Naive thymus-derived CD4-positive, alpha-beta T cell (primary cell): ENCODE results near the gene GON7. TPM values are rescaled to one million over a fixed set of nuclear protein-coding genes. Genes with fewer than 3 reads are reported as not detected.

ENCODE experiments used
- ATAC-seq: fragments of 150-1000 bp; cut with Tn5 transposase; 2 replicates; pipeline ENCODE4 v1.10.0; 2021; ENCODE audit warnings: mild to moderate bottlenecking, moderate library complexity
- CTCF ChIA-PET: fragments of 350-600 bp; sonication (Branson Sonifier 250); formaldehyde crosslinking; loops from one replicate; lab custom pipeline; 2021; ENCODE audit warnings: antibody characterized with exemption; lab: Charles Lee
- POLR2A ChIA-PET: fragments of 350-600 bp; sonication (Branson Sonifier 250); formaldehyde crosslinking; loops from one replicate; lab custom pipeline; 2021; ENCODE audit warnings: antibody characterized with exemption, inconsistent platforms; lab: Charles Lee
- DNase-seq, 9 donors: peaks; one replicate each; pipeline versions ENCODE4 v3.0.0 to v3.0.0-alpha.2; 2020 to 2022; ENCODE audit warnings: mixed read lengths in 1 of 9
- H3K27ac ChIP-seq: one replicate; pipeline ENCODE4 v1.7.0; 2013; ENCODE audit warnings: mild to moderate bottlenecking, low read depth, low read length, moderate library complexity
- H3K27me3 ChIP-seq, 2 donors: one replicate each; pipeline ENCODE4 v1.7.0; 2013; ENCODE audit warnings: low read length in 2 of 2, mild to moderate bottlenecking in 2 of 2, moderate library complexity in 2 of 2; ENCODE audit not compliant: control insufficient read depth in 2 of 2, insufficient read depth in 2 of 2
- H3K36me3 ChIP-seq, 3 experiments: 1 replicate in 2 of 3; 2 replicates in 1 of 3; pipeline ENCODE4 v1.7.0; 2013; ENCODE audit warnings: low read length in 3 of 3, mild to moderate bottlenecking in 3 of 3, moderate library complexity in 1 of 3; ENCODE audit not compliant: insufficient read depth in 3 of 3, control insufficient read depth in 2 of 3
- H3K4me1 ChIP-seq, 2 donors: one replicate each; pipeline ENCODE4 v1.7.0; 2013; ENCODE audit warnings: low read length in 2 of 2, mild to moderate bottlenecking in 2 of 2, moderate library complexity in 1 of 2; ENCODE audit not compliant: control insufficient read depth in 2 of 2, insufficient read depth in 2 of 2
- H3K4me3 ChIP-seq: 2 replicates; pipeline ENCODE4 v1.7.0; 2013; ENCODE audit warnings: mild to moderate bottlenecking, low read length
- H3K9me3 ChIP-seq, 3 experiments: 1 replicate in 2 of 3; 2 replicates in 1 of 3; pipeline ENCODE4 v1.7.0; 2013; ENCODE audit warnings: low read length in 3 of 3; ENCODE audit not compliant: control insufficient read depth in 2 of 3
- H3K27ac Mint-ChIP-seq, 9 donors: one replicate each; pipeline ENCODE4 v1.8.0; 2020 to 2022; ENCODE audit warnings: mixed read lengths in 9 of 9, mild to moderate bottlenecking in 8 of 9, moderate library complexity in 5 of 9, inconsistent platforms in 2 of 9
- H3K27me3 Mint-ChIP-seq, 5 donors: one replicate each; pipeline ENCODE4 v1.8.0; 2021 to 2022; ENCODE audit warnings: mixed read lengths in 5 of 5, mild to moderate bottlenecking in 1 of 5
- H3K36me3 Mint-ChIP-seq, 5 donors: one replicate each; pipeline ENCODE4 v1.8.0; 2020 to 2022; ENCODE audit warnings: mixed read lengths in 5 of 5, mild to moderate bottlenecking in 3 of 5, inconsistent platforms in 1 of 5
- H3K4me1 Mint-ChIP-seq, 7 donors: one replicate each; pipeline ENCODE4 v1.8.0; 2020 to 2022; ENCODE audit warnings: mixed read lengths in 7 of 7, mild to moderate bottlenecking in 3 of 7, inconsistent platforms in 1 of 7
- H3K4me3 Mint-ChIP-seq, 10 donors: one replicate each; pipeline ENCODE4 v1.8.0; 2020 to 2022; ENCODE audit warnings: mild to moderate bottlenecking in 10 of 10, mixed read lengths in 10 of 10, moderate library complexity in 6 of 10, inconsistent platforms in 2 of 10
- H3K9me3 Mint-ChIP-seq, 11 donors: one replicate each; pipeline ENCODE4 v1.8.0; 2020 to 2022; ENCODE audit warnings: mixed read lengths in 11 of 11, mild to moderate bottlenecking in 4 of 11, inconsistent platforms in 1 of 11, moderate library complexity in 1 of 11
- intact Hi-C, 2 donors: fragments of 100-400 bp; cut with micrococcal nuclease; formaldehyde crosslinking; loops; one replicate each; pipeline ENCODE4 v1.15.1; 2023
- polyA plus RNA-seq, 2 donors: library from polyadenylated mRNA; unstranded; fragments of 300-500 nt; fragmentation: Illumina TruSeq; gene quantifications; one replicate each; pipeline ENCODE4 v1.2.3, GENCODE V29; 2021
- total RNA-seq, 6 experiments: library from RNA in 5 of 6; stranded (reverse) in 5 of 6; gene quantifications; 1 replicate in 5 of 6; 2 replicates in 1 of 6; pipeline ENCODE4 v1.2.3 and lab custom pipeline; 2021 to 2026

The GON7 gene
- total and polyA plus RNA-seq, 7 experiments from 2014 or later = 3.5 to 19.2 (median 11.2) TPM

- H3K36me3 Mint-ChIP-seq = peaks cover 4 to 16% (median 10%) of the 10 kb centered on the region in 5 donors
- CTCF ChIA-PET = no interaction called here
- Histone ChIP-seq H3K36me3 (peaks cover 0 to 12% (median 0%) of the 10 kb centered on the region in 3 experiments), H3K27ac (peak overlapping the region; percentile 17), H3K27me3 (no peaks in the 10 kb centered on the region), H3K4me1 (peaks cover 9 to 23% of the 10 kb centered on the region in 2 donors), H3K9me3 (no peaks in the 10 kb centered on the region), H3K4me3 (no peak overlapping the region)
- peak overlapping the region; percentile 46 to 98 (median 66) for H3K4me3 Mint-ChIP-seq
- DNase-seq = no peak
- POLR2A ChIA-PET = interaction anchor here (0.6 to 6.2 kb wide), 4 partner anchors 9 to 1261 kb away, joined by 3 to 69 read pairs (median 4); partner anchors contain the start of genes GON7 and UBR7
- peak overlapping the region; percentile 42 to 97 (median 84) for H3K27ac Mint-ChIP-seq
- intact Hi-C loops = loop anchor here in 1 of 2 donors (10.0 kb wide), 2 partner anchors 1062 to 1968 kb away; partner anchors contain the start of genes CPSF2, DICER1 and NDUFB1
- H3K4me1 Mint-ChIP-seq = peaks cover 27 to 63% (median 46%) of the 10 kb centered on the region in 7 donors
- no peaks in the 10 kb centered on the region for H3K9me3 Mint-ChIP-seq
- no peak for ATAC-seq
- H3K27me3 Mint-ChIP-seq = no peaks in the 10 kb centered on the region
These were observed 20.4 kb downstream of the GON7 start for GRCh38 chr14:93186466-93186865.

GRCh38 chr14:93185349-93185720 lies 21.5 kb downstream of the GON7 start:
- intact Hi-C loops = loop anchor here (1.0 to 10.0 kb wide), 8 partner anchors 22 to 1969 kb away; partner anchors contain the start of genes GOLGA5 (in 2 of the 2), BTBD7 (in 1 of the 2), CPSF2 (in 1 of the 2) and DICER1 (in 1 of the 2)
- Histone ChIP-seq H3K4me1 (peaks cover 9 to 23% of the 10 kb centered on the region in 2 donors), H3K36me3 (peaks cover 0 to 12% (median 0%) of the 10 kb centered on the region in 3 experiments), H3K9me3 (no peaks in the 10 kb centered on the region), H3K27me3 (no peaks in the 10 kb centered on the region), H3K4me3 (peak overlapping the region; percentile 94), H3K27ac (peak overlapping the region; percentile 95)
- Mint-ChIP-seq H3K4me3 (peak overlapping the region; percentile 90 to 98 (median 96)), H3K9me3 (no peaks in the 10 kb centered on the region), H3K27me3 (no peaks in the 10 kb centered on the region), H3K4me1 (peaks cover 26 to 63% (median 46%) of the 10 kb centered on the region in 7 donors), H3K27ac (peak overlapping the region; percentile 91 to 98 (median 96)), H3K36me3 (peaks cover 4 to 16% (median 10%) of the 10 kb centered on the region in 5 donors)
- DNase-seq (no peak), ATAC-seq (no peak)
- POLR2A ChIA-PET = interaction anchor here (0.6 to 6.2 kb wide), 12 partner anchors 11 to 1146 kb away, joined by 3 to 69 read pairs (median 4); partner anchors contain the start of genes DDX24, GON7, IFI27L1 and ITPK1
- CTCF ChIA-PET = interaction anchor here (0.9 to 3.2 kb wide), 6 partner anchors 21 to 83 kb away, joined by 3 to 16 read pairs (median 4); partner anchors contain the start of genes GON7, ITPK1 and UBR7

- Histone ChIP-seq H3K9me3 (no peaks in the 10 kb centered on the region), H3K27me3 (no peaks in the 10 kb centered on the region), H3K4me1 (peaks cover 9 to 23% of the 10 kb centered on the region in 2 donors), H3K36me3 (peaks cover 0 to 12% (median 0%) of the 10 kb centered on the region in 3 experiments), H3K27ac (peak within 1 kb of the TSS; percentile 96), H3K4me3 (peak within 1 kb of the TSS; percentile 95)
- Mint-ChIP-seq H3K27ac (peak within 1 kb of the TSS; percentile 91 to 98 (median 96)), H3K36me3 (peaks cover 4 to 16% (median 10%) of the 10 kb centered on the region in 5 donors), H3K27me3 (no peaks in the 10 kb centered on the region), H3K9me3 (no peaks in the 10 kb centered on the region), H3K4me3 (peak within 1 kb of the TSS; percentile 90 to 98 (median 96)), H3K4me1 (peaks cover 24 to 60% (median 42%) of the 10 kb centered on the region in 7 donors)
- CTCF ChIA-PET = interaction anchor here (0.9 to 3.2 kb wide), 7 partner anchors 22 to 83 kb away, joined by 3 to 16 read pairs (median 4); partner anchors contain the start of genes GON7, ITPK1 and UBR7
- peak; percentile 78 to 91 (median 89) for DNase-seq
- POLR2A ChIA-PET = interaction anchor here (0.6 to 6.2 kb wide), 14 partner anchors 11 to 1145 kb away, joined by 3 to 69 read pairs (median 4); partner anchors contain the start of genes DDX24, GON7, IFI27L1 and ITPK1
- intact Hi-C loops = loop anchor here (1.0 to 10.0 kb wide), 9 partner anchors 23 to 1970 kb away; partner anchors contain the start of genes BTBD7 (in 2 of the 2), GOLGA5 (in 2 of the 2), GON7 (in 2 of the 2) and UBR7 (in 2 of the 2)
- peak; percentile 90 for ATAC-seq
These were observed 22.2 kb downstream of the GON7 start, which contains the start of the genes LYSET and MOAP1 for GRCh38 chr14:93184391-93185348. LYSET (plus strand) TSS chr14:93185317; CDS start chr14:93185406, 89 bp downstream. MOAP1 (minus strand) TSS chr14:93184897; CDS start chr14:93184242, 655 bp downstream.

GRCh38 chr14:93183596-93184317 lies 23.1 kb downstream of the GON7 start:
- Histone ChIP-seq H3K4me3 (peak overlapping the region; percentile 95), H3K27me3 (no peaks in the 10 kb centered on the region), H3K36me3 (peaks cover 0 to 12% (median 0%) of the 10 kb centered on the region in 3 experiments), H3K4me1 (peaks cover 9 to 23% of the 10 kb centered on the region in 2 donors), H3K9me3 (no peaks in the 10 kb centered on the region), H3K27ac (peak overlapping the region; percentile 96)
- Mint-ChIP-seq H3K4me3 (peak overlapping the region; percentile 84 to 98 (median 89)), H3K27me3 (no peaks in the 10 kb centered on the region), H3K4me1 (peaks cover 25 to 54% (median 38%) of the 10 kb centered on the region in 7 donors), H3K9me3 (no peaks in the 10 kb centered on the region), H3K36me3 (peaks cover 4 to 16% (median 10%) of the 10 kb centered on the region in 5 donors), H3K27ac (peak overlapping the region; percentile 84 to 97 (median 93))
- ATAC-seq (no peak), DNase-seq (no peak)
- ChIA-PET CTCF (interaction anchor here (0.6 to 3.2 kb wide), 6 partner anchors 21 to 227 kb away, joined by 3 to 16 read pairs (median 4); partner anchors contain the start of gene ITPK1), POLR2A (interaction anchor here (1.0 to 6.2 kb wide), 6 partner anchors 24 to 897 kb away, joined by 3 to 69 read pairs (median 6); partner anchors contain the start of genes DDX24, GON7, IFI27L1 and ITPK1)
- intact Hi-C loops = loop anchor here (1.0 to 10.0 kb wide), 8 partner anchors 24 to 1971 kb away; partner anchors contain the start of genes GOLGA5 (in 2 of the 2), BTBD7 (in 1 of the 2), CPSF2 (in 1 of the 2) and DICER1 (in 1 of the 2)

GRCh38 chr14:93175492-93175891 lies 31.4 kb downstream of the GON7 start:
- Mint-ChIP-seq H3K4me3 (no peak overlapping the region), H3K27me3 (no peaks in the 10 kb centered on the region), H3K4me1 (peaks cover 0 to 4% (median 0%) of the 10 kb centered on the region in 7 donors), H3K27ac (no peak overlapping the region), H3K36me3 (no peaks in the 10 kb centered on the region), H3K9me3 (no peaks in the 10 kb centered on the region)
- CTCF ChIA-PET = interaction anchor here (0.6 to 1.3 kb wide), 2 partner anchors 15 to 62 kb away, joined by 5 to 10 read pairs; no protein-coding TSS in a partner anchor
- intact Hi-C loops = no loop called here
- no peaks in the 10 kb centered on the region for H3K9me3 ChIP-seq
- H3K4me1 ChIP-seq = no peaks in the 10 kb centered on the region
- no peaks in the 10 kb centered on the region for H3K27me3 ChIP-seq
- POLR2A ChIA-PET = no interaction called here
- DNase-seq (no peak), ATAC-seq (no peak)
- H3K27ac ChIP-seq = no peak overlapping the region
- H3K4me3 ChIP-seq = no peak overlapping the region
- no peaks in the 10 kb centered on the region for H3K36me3 ChIP-seq
